T-helper 9 cell (primary cell): ENCODE measurements around the gene CXorf51B.
"Not testable (repeated sequence)": the region's sequence is repeated elsewhere in the genome, so short reads cannot be mapped to it uniquely, and the experiment has no call there.

Experiments
- DNase-seq: peaks from one replicate; pipeline ENCODE4 v3.0.0-alpha.2; 2020
- total RNA-seq, 2 donors: gene quantifications; one replicate each; lab custom pipeline; 2026; lab: John Stamatoyannopoulos, UW

The CXorf51B gene
- 0 reads per million in 2 donors for total RNA-seq

DNA sequence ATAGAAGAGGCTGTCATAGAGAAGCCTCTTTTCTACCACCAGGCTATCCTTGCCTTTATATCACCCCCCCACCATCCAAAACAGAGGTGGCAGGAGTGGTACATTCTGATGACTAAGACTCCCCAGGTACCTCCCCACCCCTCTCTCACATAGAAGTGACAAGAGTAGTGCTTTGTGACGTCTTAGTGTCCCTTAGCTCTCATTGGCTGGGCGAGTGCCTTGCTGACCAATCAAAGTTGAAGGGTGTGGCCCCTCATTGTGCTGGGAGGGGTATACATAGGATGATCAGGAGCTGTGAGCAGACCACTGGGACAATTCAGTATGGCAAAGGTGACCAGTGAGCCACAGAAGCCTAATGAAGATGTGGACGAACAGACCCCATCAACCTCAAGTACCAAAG lies at the start of gene CXorf51B:
Gene CXorf51B, plus strand, starts transcription at position 301 of the 400 bp plus-strand sequence. Its CDS starts 21 bp downstream, at position 322.
- DNase-seq = not testable (repeated sequence)

DNA sequence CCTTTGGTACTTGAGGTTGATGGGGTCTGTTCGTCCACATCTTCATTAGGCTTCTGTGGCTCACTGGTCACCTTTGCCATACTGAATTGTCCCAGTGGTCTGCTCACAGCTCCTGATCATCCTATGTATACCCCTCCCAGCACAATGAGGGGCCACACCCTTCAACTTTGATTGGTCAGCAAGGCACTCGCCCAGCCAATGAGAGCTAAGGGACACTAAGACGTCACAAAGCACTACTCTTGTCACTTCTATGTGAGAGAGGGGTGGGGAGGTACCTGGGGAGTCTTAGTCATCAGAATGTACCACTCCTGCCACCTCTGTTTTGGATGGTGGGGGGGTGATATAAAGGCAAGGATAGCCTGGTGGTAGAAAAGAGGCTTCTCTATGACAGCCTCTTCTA lies 5.1 kb downstream of the CXorf51B start, which contains the start of gene CXorf51A:
Gene CXorf51A, minus strand, starts transcription at position 101 of the 400 bp plus-strand sequence. Its CDS starts 21 bp downstream, at position 80.
- DNase-seq = not testable (repeated sequence)

GRCh38 chrX:146831994-146832393 lies 22.4 kb downstream of the CXorf51B start:
- no peak for DNase-seq

DNA sequence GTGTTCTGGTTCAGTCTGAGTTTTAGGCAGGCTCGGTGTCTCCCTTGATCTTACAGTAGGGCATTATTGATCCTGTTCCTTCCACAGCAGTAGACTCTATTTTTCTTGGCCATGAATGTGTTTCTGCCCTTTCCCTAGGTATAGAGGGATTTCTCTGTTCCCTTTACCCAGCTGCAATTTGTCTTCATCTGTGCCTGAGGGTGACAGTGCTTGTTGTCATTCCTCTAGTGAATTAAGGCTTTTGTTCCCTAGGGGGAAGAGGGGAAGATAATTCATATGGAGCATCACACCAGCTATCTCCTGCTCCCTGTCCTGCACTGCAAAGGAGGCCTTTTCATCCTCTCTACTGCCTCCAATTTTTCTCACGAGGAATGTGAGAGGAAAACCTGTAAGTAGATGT lies 44.7 kb downstream of the CXorf51B start:
- DNase-seq = no peak
